Adipocyte (in vitro differentiated cells): ENCODE data around the gene STK16.

ENCODE experiments used
- DNase-seq: peaks from one replicate; pipeline ENCODE4 v3.0.0-alpha.2; 2015; ENCODE audit warnings: low read depth
- H3K27me3 ChIP-seq: replicated peaks from 2 replicates; pipeline ENCODE4 v1.7.0; 2013; ENCODE audit warnings: mild to moderate bottlenecking, low read length, moderate library complexity; ENCODE audit not compliant: control insufficient read depth, insufficient read depth
- H3K36me3 ChIP-seq: 2 replicates; pipeline ENCODE4 v1.7.0; 2013; ENCODE audit warnings: low read length, mild to moderate bottlenecking, moderate library complexity; ENCODE audit not compliant: control insufficient read depth, insufficient read depth, severe bottlenecking
- H3K4me1 ChIP-seq: 2 replicates; pipeline ENCODE4 v1.7.0; 2013; ENCODE audit warnings: mild to moderate bottlenecking, low read length, moderate library complexity; ENCODE audit not compliant: control insufficient read depth, insufficient read depth
- H3K4me3 ChIP-seq: 2 replicates; pipeline ENCODE4 v1.7.0; 2013; ENCODE audit warnings: mild to moderate bottlenecking, low read length, moderate library complexity
- H3K9ac ChIP-seq: 2 replicates; pipeline ENCODE4 v1.7.0; 2013; ENCODE audit warnings: mild to moderate bottlenecking, low read length, moderate library complexity
- H3K9me3 ChIP-seq: 2 replicates; pipeline ENCODE4 v1.7.0; 2013; ENCODE audit warnings: mild to moderate bottlenecking, low read length, moderate library complexity; ENCODE audit not compliant: control insufficient read depth

The STK16 gene

GRCh38 chr2:219228911-219229304, 16.4 kb upstream of the STK16 start:
- Histone ChIP-seq H3K9ac (peak overlapping the region; percentile 93), H3K27me3 (no peaks in the 10 kb centered on the region), H3K4me3 (peak overlapping the region; percentile 96), H3K36me3 (peaks cover 53% of the 10 kb centered on the region), H3K4me1 (peaks cover 21% of the 10 kb centered on the region), H3K9me3 (no peaks in the 10 kb centered on the region)
- no peak for DNase-seq

- peak; percentile 100 for DNase-seq
- H3K9ac ChIP-seq, result peak within 1 kb of the TSS; percentile 93
- no peaks in the 10 kb centered on the region for H3K9me3 ChIP-seq
- H3K36me3 ChIP-seq, result peaks cover 53% of the 10 kb centered on the region
- peaks cover 21% of the 10 kb centered on the region for H3K4me1 ChIP-seq
- peak within 1 kb of the TSS; percentile 96 for H3K4me3 ChIP-seq
- no peaks in the 10 kb centered on the region for H3K27me3 ChIP-seq
These were observed 15.8 kb upstream of the STK16 start, which contains the start of the genes ANKZF1 and ATG9A for GRCh38 chr2:219229305-219230058. Gene ANKZF1 (plus strand): TSS chr2:219229806. CDS start chr2:219230258, 452 bp downstream. Gene ATG9A (minus strand): TSS chr2:219229636. CDS start chr2:219228024, 1,612 bp downstream.

GRCh38 chr2:219230059-219230540, 15.2 kb upstream of the STK16 start:
- Histone ChIP-seq H3K9me3 (no peaks in the 10 kb centered on the region), H3K27me3 (no peaks in the 10 kb centered on the region), H3K9ac (peak overlapping the region; percentile 93), H3K4me3 (peak overlapping the region; percentile 96), H3K4me1 (peaks cover 21% of the 10 kb centered on the region), H3K36me3 (peaks cover 53% of the 10 kb centered on the region)
- peak; percentile 73 for DNase-seq

GRCh38 chr2:219234331-219234730, 10.9 kb upstream of the STK16 start:
- peaks cover 73% of the 10 kb centered on the region for H3K36me3 ChIP-seq

GRCh38 chr2:219243291-219243761, 2.0 kb upstream of the STK16 start:
- Histone ChIP-seq H3K36me3 (peaks cover 21% of the 10 kb centered on the region), H3K9ac (peak overlapping the region; percentile 72), H3K9me3 (no peaks in the 10 kb centered on the region), H3K4me1 (peaks cover 28% of the 10 kb centered on the region), H3K27me3 (no peaks in the 10 kb centered on the region), H3K4me3 (peak overlapping the region; percentile 67)
- no peak for DNase-seq

More at GRCh38 chr2:219234331-219234730, 10.9 kb upstream of the STK16 start:
- Histone ChIP-seq H3K4me1 (peaks cover 10% of the 10 kb centered on the region), H3K9ac (no peak overlapping the region), H3K9me3 (no peaks in the 10 kb centered on the region), H3K27me3 (no peaks in the 10 kb centered on the region), H3K4me3 (no peak overlapping the region)
- no peak for DNase-seq

- Histone ChIP-seq H3K9ac (peak overlapping the region; percentile 96), H3K4me1 (peaks cover 40% of the 10 kb centered on the region)
- DNase-seq, result no peak
These were observed 511 bp upstream of the STK16 start for GRCh38 chr2:219244789-219245147.

GRCh38 chr2:219245899-219246230, 586 bp downstream of the STK16 start:
- peaks cover 50% of the 10 kb centered on the region for H3K4me1 ChIP-seq
- no peak for DNase-seq

More at GRCh38 chr2:219244789-219245147, 511 bp upstream of the STK16 start:
- H3K9me3 ChIP-seq, result no peaks in the 10 kb centered on the region
- peak overlapping the region; percentile 93 for H3K4me3 ChIP-seq
- peaks cover 14% of the 10 kb centered on the region for H3K36me3 ChIP-seq
- H3K27me3 ChIP-seq, result no peaks in the 10 kb centered on the region

GRCh38 chr2:219246559-219246958, 1.3 kb downstream of the STK16 start:
- no peak for DNase-seq
- H3K4me3 ChIP-seq, result peak overlapping the region; percentile 93
- H3K9ac ChIP-seq, result peak overlapping the region; percentile 96
- H3K4me1 ChIP-seq, result peaks cover 51% of the 10 kb centered on the region
- no peaks in the 10 kb centered on the region for H3K9me3 ChIP-seq
- H3K36me3 ChIP-seq, result peaks cover 13% of the 10 kb centered on the region
- no peaks in the 10 kb centered on the region for H3K27me3 ChIP-seq

More at GRCh38 chr2:219245899-219246230, 586 bp downstream of the STK16 start:
- H3K9ac ChIP-seq, result peak overlapping the region; percentile 96
- H3K36me3 ChIP-seq, result peaks cover 13% of the 10 kb centered on the region
- no peaks in the 10 kb centered on the region for H3K27me3 ChIP-seq
- no peaks in the 10 kb centered on the region for H3K9me3 ChIP-seq
- H3K4me3 ChIP-seq, result peak overlapping the region; percentile 93

- no peak for DNase-seq
- peaks cover 57% of the 10 kb centered on the region for H3K4me1 ChIP-seq
- no peak overlapping the region for H3K4me3 ChIP-seq
- H3K9me3 ChIP-seq, result no peaks in the 10 kb centered on the region
- no peaks in the 10 kb centered on the region for H3K27me3 ChIP-seq
- H3K9ac ChIP-seq, result no peak overlapping the region
- H3K36me3 ChIP-seq, result peaks cover 13% of the 10 kb centered on the region
These were observed 2.7 kb downstream of the STK16 start for GRCh38 chr2:219247678-219248642.

GRCh38 chr2:219248845-219249202, 3.5 kb downstream of the STK16 start:
- Histone ChIP-seq H3K9me3 (no peaks in the 10 kb centered on the region), H3K4me3 (peak overlapping the region; percentile 26), H3K27me3 (no peaks in the 10 kb centered on the region), H3K9ac (peak overlapping the region; percentile 77), H3K36me3 (peaks cover 13% of the 10 kb centered on the region), H3K4me1 (peaks cover 62% of the 10 kb centered on the region)
- DNase-seq, result no peak
